MCF 10A (cell line): ENCODE results near the gene IGFN1. TPM values are rescaled to one million over a fixed set of nuclear protein-coding genes. Genes with fewer than 3 reads are reported as not detected.
"Not testable (repeated sequence)": the region's sequence is repeated elsewhere in the genome, so short reads cannot be mapped to it uniquely, and the experiment has no call there.

Experiments
- BruUV-seq: library from RNA; stranded (reverse); fragments of 400-500 nt; replicated peaks from 2 replicates; lab custom pipeline; 2021; lab: Mats Ljungman, UMichigan
- CTCF ChIA-PET: fragments of 300-600 bp; sonication (Branson Sonifier 250); formaldehyde crosslinking; extraction: SDS; loops from one replicate; lab custom pipeline; 2021; ENCODE audit warnings: antibody characterized with exemption, inconsistent platforms; lab: Yijun Ruan, JAX
- POLR2A ChIA-PET: fragments of 300-600, 350-650 bp; sonication (Branson Sonifier 250); formaldehyde crosslinking; extraction: SDS; loops from one replicate; lab custom pipeline; 2020; ENCODE audit warnings: antibody characterized with exemption, inconsistent platforms; lab: Yijun Ruan, JAX
- DNase-seq: peaks from one replicate; pipeline ENCODE4 v3.0.0-alpha.2; 2018; ENCODE audit not compliant: unreplicated experiment
- H3K27ac Mint-ChIP-seq: one replicate; pipeline ENCODE4 v1.8.0; 2022; ENCODE audit warnings: mild to moderate bottlenecking, low read depth, mixed read lengths; ENCODE audit not compliant: unreplicated experiment
- H3K27me3 Mint-ChIP-seq: one replicate; pipeline ENCODE4 v1.8.0; 2022; ENCODE audit warnings: mixed read lengths; ENCODE audit not compliant: insufficient read depth, unreplicated experiment
- H3K36me3 Mint-ChIP-seq: one replicate; pipeline ENCODE4 v1.8.0; 2022; ENCODE audit warnings: mild to moderate bottlenecking, moderate library complexity, mixed read lengths; ENCODE audit not compliant: insufficient read depth, unreplicated experiment
- H3K4me1 Mint-ChIP-seq: one replicate; pipeline ENCODE4 v1.8.0; 2022; ENCODE audit warnings: mixed read lengths; ENCODE audit not compliant: insufficient read depth, unreplicated experiment
- H3K4me3 Mint-ChIP-seq: one replicate; pipeline ENCODE4 v1.8.0; 2022; ENCODE audit warnings: mild to moderate bottlenecking, moderate library complexity, mixed read lengths; ENCODE audit not compliant: unreplicated experiment
- H3K9me3 Mint-ChIP-seq: one replicate; pipeline ENCODE4 v1.8.0; 2022; ENCODE audit warnings: mixed read lengths; ENCODE audit not compliant: unreplicated experiment
- intact Hi-C: fragments of 100-400 bp; cut with micrococcal nuclease; formaldehyde crosslinking; loops from 2 replicates; pipeline ENCODE4 v1.14.1; 2022
- total RNA-seq: library from RNA; stranded (reverse); gene quantifications from 2 replicates; pipeline ENCODE4 v1.2.3, GENCODE V29; 2022
- TF ChIP-seq, protein P1 (sequence below): fragments of 200-600 bp; IDR thresholded peaks from one replicate; pipeline ENCODE4 v1.8.0; 2022; ENCODE audit warnings: antibody characterized with exemption, mild to moderate bottlenecking; ENCODE audit not compliant: unreplicated experiment

The IGFN1 gene
- total RNA-seq, 1 experiment from 2014 or later, result 0.26 TPM

DNA sequence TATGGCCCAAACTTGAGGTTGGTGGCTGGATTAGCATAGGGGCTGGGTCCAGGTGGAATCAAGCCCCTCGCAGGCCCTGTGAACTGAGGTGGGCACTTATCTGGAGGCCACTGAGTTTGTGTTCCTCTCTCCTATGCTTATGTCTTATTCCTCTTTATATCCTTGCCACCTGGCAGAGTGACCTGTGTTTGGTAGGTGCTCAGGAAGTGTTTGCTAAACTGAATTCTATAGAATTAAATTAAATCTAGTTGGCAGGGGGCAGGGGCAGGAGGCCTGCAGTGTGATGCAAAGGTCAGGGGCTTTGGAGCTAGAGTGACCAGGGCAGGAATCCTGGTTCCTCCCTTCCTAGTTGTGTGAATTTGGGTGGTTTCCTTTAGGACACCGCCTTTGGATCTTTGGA is 35.3 kb upstream of the IGFN1 start:
- Mint-ChIP-seq H3K27me3 (peaks cover 12% of the 10 kb centered on the region), H3K27ac (no peak overlapping the region)
- CTCF ChIA-PET, result interaction anchor here (1.2 to 3.7 kb wide), 9 partner anchors 11 to 74 kb away, joined by 3 to 25 read pairs (median 5); no protein-coding TSS in a partner anchor

DNA sequence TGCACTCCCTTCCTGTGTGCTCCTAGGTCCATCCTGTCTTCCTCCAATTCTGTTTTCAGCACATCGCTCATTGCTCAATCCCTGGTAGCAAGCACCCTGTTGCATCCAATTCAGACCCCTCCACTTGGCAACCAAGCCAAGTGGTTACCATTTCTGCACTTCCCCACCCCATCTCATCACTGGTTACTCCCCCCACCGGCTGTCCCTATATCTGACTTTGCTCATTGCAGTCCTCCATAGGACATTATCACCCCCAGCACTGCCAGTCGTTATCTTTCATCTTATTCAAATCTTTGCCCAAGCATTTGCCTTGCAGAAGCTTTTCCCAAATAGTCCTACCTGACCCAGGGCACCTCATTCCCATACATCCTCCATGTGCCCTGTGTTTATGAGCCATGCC is 34.3 kb upstream of the IGFN1 start:
- intact Hi-C loops, result no loop called here

More for the DNA sequence above, 35.3 kb upstream of the IGFN1 start:
- Mint-ChIP-seq H3K4me3 (no peak overlapping the region), H3K4me1 (peaks cover 5% of the 10 kb centered on the region), H3K36me3 (peaks cover 18% of the 10 kb centered on the region), H3K9me3 (no peaks in the 10 kb centered on the region)
- TF ChIP-seq, protein P1, sequence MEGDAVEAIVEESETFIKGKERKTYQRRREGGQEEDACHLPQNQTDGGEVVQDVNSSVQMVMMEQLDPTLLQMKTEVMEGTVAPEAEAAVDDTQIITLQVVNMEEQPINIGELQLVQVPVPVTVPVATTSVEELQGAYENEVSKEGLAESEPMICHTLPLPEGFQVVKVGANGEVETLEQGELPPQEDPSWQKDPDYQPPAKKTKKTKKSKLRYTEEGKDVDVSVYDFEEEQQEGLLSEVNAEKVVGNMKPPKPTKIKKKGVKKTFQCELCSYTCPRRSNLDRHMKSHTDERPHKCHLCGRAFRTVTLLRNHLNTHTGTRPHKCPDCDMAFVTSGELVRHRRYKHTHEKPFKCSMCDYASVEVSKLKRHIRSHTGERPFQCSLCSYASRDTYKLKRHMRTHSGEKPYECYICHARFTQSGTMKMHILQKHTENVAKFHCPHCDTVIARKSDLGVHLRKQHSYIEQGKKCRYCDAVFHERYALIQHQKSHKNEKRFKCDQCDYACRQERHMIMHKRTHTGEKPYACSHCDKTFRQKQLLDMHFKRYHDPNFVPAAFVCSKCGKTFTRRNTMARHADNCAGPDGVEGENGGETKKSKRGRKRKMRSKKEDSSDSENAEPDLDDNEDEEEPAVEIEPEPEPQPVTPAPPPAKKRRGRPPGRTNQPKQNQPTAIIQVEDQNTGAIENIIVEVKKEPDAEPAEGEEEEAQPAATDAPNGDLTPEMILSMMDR, result no peak
- DNase-seq, result no peak
- intact Hi-C loops, result no loop called here
- BruUV-seq, result no TSS peak
- POLR2A ChIA-PET, result interaction anchor here (0.6 to 3.8 kb wide), 3 partner anchors 16 to 193 kb away, joined by 4 to 40 read pairs (median 11); no protein-coding TSS in a partner anchor

DNA sequence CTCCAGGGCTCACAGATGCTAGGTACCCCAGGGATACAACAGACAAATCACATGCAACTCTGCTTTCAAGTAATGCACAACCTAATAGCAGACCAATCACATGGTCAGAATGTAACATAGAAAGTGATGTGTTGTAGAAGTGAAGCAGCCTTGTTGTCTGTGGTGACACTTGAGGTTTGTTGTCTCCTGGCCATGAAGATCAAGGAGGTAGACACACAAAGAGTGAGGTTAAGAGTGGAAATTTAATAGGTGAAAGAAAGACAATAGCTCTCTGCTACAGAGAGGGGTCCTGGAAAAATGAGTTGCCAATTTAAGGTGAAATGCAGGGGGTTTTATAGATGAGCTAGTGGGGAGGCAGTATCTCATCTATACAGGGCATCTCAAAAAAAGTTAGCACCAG is 33.8 kb upstream of the IGFN1 start:
- TF ChIP-seq, protein P1, result no peak
- H3K4me3 Mint-ChIP-seq, result no peak overlapping the region
- no peak overlapping the region for H3K27ac Mint-ChIP-seq
- H3K4me1 Mint-ChIP-seq, result peaks cover 5% of the 10 kb centered on the region
- ChIA-PET POLR2A (interaction anchor here (0.7 to 3.8 kb wide), 3 partner anchors 10 to 20 kb away, joined by 5 to 40 read pairs (median 8); no protein-coding TSS in a partner anchor), CTCF (interaction anchor here (0.7 to 1.7 kb wide), 6 partner anchors 8 to 65 kb away, joined by 3 to 7 read pairs (median 3); no protein-coding TSS in a partner anchor)
- peaks cover 7% of the 10 kb centered on the region for H3K36me3 Mint-ChIP-seq
- peaks cover 12% of the 10 kb centered on the region for H3K27me3 Mint-ChIP-seq
- no peak for DNase-seq
- H3K9me3 Mint-ChIP-seq, result no peaks in the 10 kb centered on the region
- intact Hi-C loops, result no loop called here
- no TSS peak for BruUV-seq

More for the DNA sequence above, 34.3 kb upstream of the IGFN1 start:
- TF ChIP-seq, protein P1, result no peak
- ChIA-PET CTCF (interaction anchor here (0.6 to 1.7 kb wide), 6 partner anchors 13 to 204 kb away, joined by 3 to 7 read pairs (median 4); no protein-coding TSS in a partner anchor), POLR2A (interaction anchor here (0.7 to 3.8 kb wide), 3 partner anchors 10 to 20 kb away, joined by 5 to 40 read pairs (median 8); no protein-coding TSS in a partner anchor)
- BruUV-seq, result no TSS peak
- H3K36me3 Mint-ChIP-seq, result peaks cover 8% of the 10 kb centered on the region
- H3K4me3 Mint-ChIP-seq, result no peak overlapping the region
- peaks cover 12% of the 10 kb centered on the region for H3K27me3 Mint-ChIP-seq
- no peaks in the 10 kb centered on the region for H3K9me3 Mint-ChIP-seq
- no peak for DNase-seq
- H3K4me1 Mint-ChIP-seq, result peaks cover 5% of the 10 kb centered on the region
- no peak overlapping the region for H3K27ac Mint-ChIP-seq

DNA sequence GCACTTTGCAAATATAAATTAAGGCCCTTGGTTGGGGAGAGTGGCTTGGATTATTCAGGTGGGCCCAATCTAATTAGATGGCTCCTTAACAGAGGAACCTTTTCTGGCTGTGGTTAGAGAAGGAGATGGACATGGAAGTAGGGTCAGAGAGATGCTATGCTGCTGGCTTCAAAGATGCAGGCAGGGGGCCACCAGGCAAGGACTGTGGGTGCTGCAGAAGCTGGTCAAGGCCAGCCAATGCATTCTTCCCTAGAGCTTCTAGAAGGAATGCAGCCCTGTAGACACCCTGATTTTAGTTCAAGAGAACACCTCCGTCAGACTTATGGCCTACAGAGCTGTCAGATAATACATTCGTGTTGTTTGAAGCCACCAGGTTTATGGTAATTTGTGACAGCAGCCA is 32.7 kb upstream of the IGFN1 start:
- Mint-ChIP-seq H3K9me3 (no peaks in the 10 kb centered on the region), H3K27ac (no peak overlapping the region), H3K4me1 (peaks cover 5% of the 10 kb centered on the region), H3K27me3 (peaks cover 12% of the 10 kb centered on the region), H3K36me3 (no peaks in the 10 kb centered on the region), H3K4me3 (no peak overlapping the region)
- POLR2A ChIA-PET, result interaction anchor here (0.6 to 2.8 kb wide), 6 partner anchors 12 to 356 kb away, joined by 3 to 16 read pairs (median 3); no protein-coding TSS in a partner anchor
- CTCF ChIA-PET, result interaction anchor here (0.7 to 2.6 kb wide), 4 partner anchors 9 to 65 kb away, joined by 3 to 39 read pairs (median 5); no protein-coding TSS in a partner anchor
- no TSS peak for BruUV-seq
- TF ChIP-seq, protein P1, result no peak
- DNase-seq, result no peak
- intact Hi-C loops, result no loop called here

DNA sequence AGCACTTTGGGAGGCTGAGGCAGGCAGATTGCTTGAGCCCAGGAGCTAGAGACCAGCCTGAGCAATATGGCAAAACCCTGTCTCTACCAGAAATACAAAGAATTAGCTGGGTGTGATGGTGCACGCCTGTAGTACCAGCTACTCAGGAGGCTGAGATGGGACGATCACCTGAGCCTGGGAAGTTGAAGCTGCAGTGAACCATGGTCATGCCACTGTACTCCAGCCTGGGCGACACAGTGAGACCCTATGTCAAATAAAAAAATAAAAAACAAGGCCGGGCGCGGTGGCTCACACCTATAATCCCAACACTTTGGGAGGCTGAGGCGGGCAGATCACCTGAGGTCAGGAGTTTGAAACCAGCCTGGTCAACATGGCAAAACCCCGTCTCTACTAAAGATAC is 27.6 kb upstream of the IGFN1 start:
- H3K27ac Mint-ChIP-seq, H3K4me1 Mint-ChIP-seq, H3K9me3 Mint-ChIP-seq, DNase-seq, H3K4me3 Mint-ChIP-seq, BruUV-seq, H3K27me3 Mint-ChIP-seq, intact Hi-C loops, H3K36me3 Mint-ChIP-seq: not testable (repeated sequence)
- ChIA-PET POLR2A (interaction anchor here (0.8 to 1.4 kb wide), 3 partner anchors 9 to 59 kb away, joined by 3 to 5 read pairs (median 4); partner anchors contain the start of gene TMEM9), CTCF (interaction anchor here (0.7 to 1.4 kb wide), 3 partner anchors 21 to 199 kb away, joined by 3 read pairs; no protein-coding TSS in a partner anchor)
